HUES48 (cell line): Measurements from ENCODE around the gene IFITM10.

ENCODE experiments used
- H3K27ac ChIP-seq: one replicate; pipeline ENCODE4 v1.7.0; 2013; ENCODE audit warnings: low read depth, low read length, inconsistent platforms
- H3K27me3 ChIP-seq: 2 replicates; pipeline ENCODE4 v1.6.1; 2013; ENCODE audit warnings: mild to moderate bottlenecking, low read length; ENCODE audit not compliant: control insufficient read depth, insufficient read depth
- H3K36me3 ChIP-seq: 2 replicates; pipeline ENCODE4 v1.6.1; 2013; ENCODE audit warnings: low read length; ENCODE audit not compliant: control insufficient read depth, insufficient read depth
- H3K4me1 ChIP-seq: 2 replicates; pipeline ENCODE4 v1.6.1; 2013; ENCODE audit warnings: mild to moderate bottlenecking, low read length; ENCODE audit not compliant: control insufficient read depth, insufficient read depth
- H3K4me3 ChIP-seq: 2 replicates; pipeline ENCODE4 v1.5.1; 2013; ENCODE audit warnings: mild to moderate bottlenecking, low read depth, low read length
- H3K9ac ChIP-seq: 2 replicates; pipeline ENCODE4 v1.6.1; 2013; ENCODE audit warnings: mild to moderate bottlenecking, low read depth, low read length, moderate library complexity
- H3K9me3 ChIP-seq: 2 replicates; pipeline ENCODE4 v1.6.1; 2013; ENCODE audit warnings: low read length; ENCODE audit not compliant: control insufficient read depth, insufficient read depth

IFITM10 gene

GRCh38 chr11:1760351-1761109, 10.1 kb upstream of the IFITM10 start:
- peaks cover 8% of the 10 kb centered on the region; the same call in 1 of the 2 replicates for H3K4me1 ChIP-seq
- H3K27ac ChIP-seq: no peak overlapping the region
- H3K27me3 ChIP-seq: no peaks in the 10 kb centered on the region
- no peaks in the 10 kb centered on the region for H3K9me3 ChIP-seq
- no peak overlapping the region for H3K9ac ChIP-seq
- peaks cover 48% of the 10 kb centered on the region for H3K36me3 ChIP-seq
- no peak overlapping the region for H3K4me3 ChIP-seq

GRCh38 chr11:1759851-1760220, 9.4 kb upstream of the IFITM10 start:
- H3K9me3 ChIP-seq: no peaks in the 10 kb centered on the region
- peaks cover 8% of the 10 kb centered on the region; the same call in 1 of the 2 replicates for H3K4me1 ChIP-seq
- H3K4me3 ChIP-seq: no peak overlapping the region
- no peaks in the 10 kb centered on the region for H3K27me3 ChIP-seq
- H3K36me3 ChIP-seq: peaks cover 55% of the 10 kb centered on the region
- H3K9ac ChIP-seq: no peak overlapping the region
- H3K27ac ChIP-seq: no peak overlapping the region

- no peak overlapping the region for H3K27ac ChIP-seq
These were observed 8.9 kb upstream of the IFITM10 start for GRCh38 chr11:1759151-1759850.

GRCh38 chr11:1758611-1759150, 8.3 kb upstream of the IFITM10 start:
- H3K4me1 ChIP-seq: peaks cover 8% of the 10 kb centered on the region; the same call in 1 of the 2 replicates
- H3K9ac ChIP-seq: no peak overlapping the region
- H3K9me3 ChIP-seq: no peaks in the 10 kb centered on the region
- H3K4me3 ChIP-seq: no peak overlapping the region
- no peak overlapping the region for H3K27ac ChIP-seq
- no peaks in the 10 kb centered on the region for H3K27me3 ChIP-seq
- H3K36me3 ChIP-seq: peaks cover 60% of the 10 kb centered on the region

More at GRCh38 chr11:1759151-1759850, 8.9 kb upstream of the IFITM10 start:
- Histone ChIP-seq H3K4me3 (no peak overlapping the region), H3K27me3 (no peaks in the 10 kb centered on the region), H3K4me1 (peaks cover 8% of the 10 kb centered on the region; the same call in 1 of the 2 replicates), H3K9ac (no peak overlapping the region), H3K36me3 (peaks cover 60% of the 10 kb centered on the region), H3K9me3 (no peaks in the 10 kb centered on the region)

GRCh38 chr11:1757861-1758610, 7.6 kb upstream of the IFITM10 start:
- H3K4me1 ChIP-seq: peaks cover 7% of the 10 kb centered on the region; the same call in 1 of the 2 replicates
- H3K27me3 ChIP-seq: no peaks in the 10 kb centered on the region
- H3K36me3 ChIP-seq: peaks cover 65% of the 10 kb centered on the region
- no peak overlapping the region for H3K4me3 ChIP-seq
- H3K27ac ChIP-seq: no peak overlapping the region
- H3K9ac ChIP-seq: no peak overlapping the region
- H3K9me3 ChIP-seq: no peaks in the 10 kb centered on the region

- H3K4me3 ChIP-seq: no peak overlapping the region
- no peak overlapping the region for H3K27ac ChIP-seq
- no peak overlapping the region for H3K9ac ChIP-seq
- no peaks in the 10 kb centered on the region for H3K9me3 ChIP-seq
- peaks cover 69% of the 10 kb centered on the region for H3K36me3 ChIP-seq
- H3K4me1 ChIP-seq: no peaks in the 10 kb centered on the region
- H3K27me3 ChIP-seq: no peaks in the 10 kb centered on the region
These were observed 6.7 kb upstream of the IFITM10 start for GRCh38 chr11:1756791-1757771.

- Histone ChIP-seq H3K27ac (no peak overlapping the region), H3K9ac (no peak overlapping the region), H3K9me3 (no peaks in the 10 kb centered on the region), H3K36me3 (peaks cover 64% of the 10 kb centered on the region), H3K27me3 (no peaks in the 10 kb centered on the region), H3K4me1 (no peaks in the 10 kb centered on the region), H3K4me3 (no peak overlapping the region)
These were observed 5.5 kb upstream of the IFITM10 start for GRCh38 chr11:1755692-1756561.

GRCh38 chr11:1755344-1755691, 4.9 kb upstream of the IFITM10 start:
- Histone ChIP-seq H3K9ac (no peak overlapping the region), H3K4me1 (no peaks in the 10 kb centered on the region), H3K9me3 (no peaks in the 10 kb centered on the region), H3K4me3 (no peak overlapping the region), H3K27me3 (peaks cover 2% of the 10 kb centered on the region), H3K27ac (no peak overlapping the region), H3K36me3 (peaks cover 58% of the 10 kb centered on the region)

GRCh38 chr11:1754376-1755150, 4.2 kb upstream of the IFITM10 start:
- Histone ChIP-seq H3K36me3 (peaks cover 51% of the 10 kb centered on the region), H3K4me3 (no peak overlapping the region), H3K27me3 (peaks cover 9% of the 10 kb centered on the region), H3K9ac (no peak overlapping the region), H3K9me3 (no peaks in the 10 kb centered on the region), H3K27ac (no peak overlapping the region), H3K4me1 (no peaks in the 10 kb centered on the region)
